ENCODE measurements around the gene NSD2. TPM values are rescaled to one million over a fixed set of nuclear protein-coding genes. Genes with fewer than 3 reads are reported as not detected.

NSD2 gene
- total RNA-seq, 1 experiment from 2014 or later = 136 TPM

GRCh38 chr4:1983846-1984405 is 112.7 kb downstream of the NSD2 start:
- Histone ChIP-seq H3K4me2 (ENCODE audit: insufficient read depth, insufficient read length, low read length) (no peak overlapping the region), H2BK5ac (ENCODE audit: insufficient read length, low read length) (no peak overlapping the region), H3K56ac (ENCODE audit: insufficient read length, low read depth, low read length) (no peak overlapping the region), H2AFZ (ENCODE audit: low read length) (no peak overlapping the region), H4K8ac (replicated peaks; ENCODE audit: insufficient read length, low read depth, low read length) (no peak overlapping the region), H4K5ac (ENCODE audit: insufficient read length, low read depth, low read length) (no peak overlapping the region), H4K20me1 (ENCODE audit: control insufficient read depth, insufficient read depth, insufficient read length) (no peaks in the 10 kb centered on the region), H3K23me2 (ENCODE audit: insufficient read length, low read depth, low read length, poor library complexity, severe bottlenecking) (no peaks in the 10 kb centered on the region), H3K4me1 (ENCODE audit: insufficient read depth, low read length) (no peaks in the 10 kb centered on the region), H2BK12ac (ENCODE audit: insufficient read length, low read depth, low read length) (no peak overlapping the region), H3K9ac (ENCODE audit: extremely low read depth, insufficient read length, low read length) (no peak overlapping the region), H3K27ac (ENCODE audit: insufficient read length, low read depth, low read length) (no peak overlapping the region), H4K91ac (ENCODE audit: insufficient read length, low read depth, low read length) (no peak overlapping the region), H3K9me3 (ENCODE audit: control insufficient read depth, low read depth, low read length) (no peaks in the 10 kb centered on the region), H3K79me1 (ENCODE audit: insufficient read depth, low read depth, low read length, poor library complexity, severe bottlenecking) (no peaks in the 10 kb centered on the region), H2BK120ac (ENCODE audit: low read depth, low read length, poor library complexity, severe bottlenecking) (no peak overlapping the region), H3T11ph (ENCODE audit: low read length) (no peak overlapping the region), H3K79me2 (ENCODE audit: insufficient read depth, low read length) (no peaks in the 10 kb centered on the region), H2BK20ac (ENCODE audit: low read depth, low read length, poor library complexity, severe bottlenecking) (no peak overlapping the region), H3K18ac (ENCODE audit: insufficient read length, low read depth, low read length) (no peak overlapping the region), H3K23ac (ENCODE audit: insufficient read length, low read depth, low read length) (no peak overlapping the region), H3K4ac (ENCODE audit: low read depth, low read length) (no peak overlapping the region), H3K14ac (ENCODE audit: insufficient read depth, low read length) (no peak overlapping the region), H2AK5ac (ENCODE audit: insufficient read length, low read length) (no peak overlapping the region), H2BK15ac (ENCODE audit: low read depth, low read length) (no peak overlapping the region), H3K27me3 (ENCODE audit: insufficient read depth, low read length) (no peaks in the 10 kb centered on the region)
- no peaks in the 10 kb centered on the region for H3K9me3 Mint-ChIP-seq
- peaks cover 0 to 9% of the 10 kb centered on the region in 2 experiments; a peak in 2 of 4 replicates for H3K4me1 Mint-ChIP-seq
- no peak for DNase-seq
- no peak overlapping the region for H3K4me3 Mint-ChIP-seq
- TF ChIP-seq, protein P1, sequence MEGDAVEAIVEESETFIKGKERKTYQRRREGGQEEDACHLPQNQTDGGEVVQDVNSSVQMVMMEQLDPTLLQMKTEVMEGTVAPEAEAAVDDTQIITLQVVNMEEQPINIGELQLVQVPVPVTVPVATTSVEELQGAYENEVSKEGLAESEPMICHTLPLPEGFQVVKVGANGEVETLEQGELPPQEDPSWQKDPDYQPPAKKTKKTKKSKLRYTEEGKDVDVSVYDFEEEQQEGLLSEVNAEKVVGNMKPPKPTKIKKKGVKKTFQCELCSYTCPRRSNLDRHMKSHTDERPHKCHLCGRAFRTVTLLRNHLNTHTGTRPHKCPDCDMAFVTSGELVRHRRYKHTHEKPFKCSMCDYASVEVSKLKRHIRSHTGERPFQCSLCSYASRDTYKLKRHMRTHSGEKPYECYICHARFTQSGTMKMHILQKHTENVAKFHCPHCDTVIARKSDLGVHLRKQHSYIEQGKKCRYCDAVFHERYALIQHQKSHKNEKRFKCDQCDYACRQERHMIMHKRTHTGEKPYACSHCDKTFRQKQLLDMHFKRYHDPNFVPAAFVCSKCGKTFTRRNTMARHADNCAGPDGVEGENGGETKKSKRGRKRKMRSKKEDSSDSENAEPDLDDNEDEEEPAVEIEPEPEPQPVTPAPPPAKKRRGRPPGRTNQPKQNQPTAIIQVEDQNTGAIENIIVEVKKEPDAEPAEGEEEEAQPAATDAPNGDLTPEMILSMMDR (conservative IDR thresholded peaks at IDR 0.05) = no peak
- WGBS (ENCODE audit: extremely low coverage, insufficient read length, low lambda C conversion rate) = no CpG with 5 or more reads among the region's 21 CpGs
- H3K27me3 Mint-ChIP-seq (ENCODE audit: low read depth) = no peaks in the 10 kb centered on the region
- H3K27ac Mint-ChIP-seq = no peak overlapping the region
- H3K36me3 Mint-ChIP-seq (ENCODE audit: insufficient read depth in 1 of 3, low read depth in 3 of 3) = peaks cover 5 to 61% (median 51%) of the 10 kb centered on the region in 3 experiments; a peak in 6 of 7 replicates

Data from H9 (cell line).